MM.1S (cell line): ENCODE results near the gene BRPF3.
A peak's percentile ranks its signal among the peaks of the same experiment; 100 is the strongest.

Experiments used
- DNase-seq: peaks from one replicate; pipeline ENCODE4 v3.0.0-alpha.2; 2015
- H2AFZ ChIP-seq: fragments of 300-600 bp; sonication (generic); 2 replicates; pipeline ENCODE4 v1.6.0; 2016; ENCODE audit warnings: antibody characterized with exemption, low read length
- H3F3A ChIP-seq: fragments of 300-600 bp; sonication (generic); 2 replicates; pipeline ENCODE4 v1.6.1; 2016; ENCODE audit warnings: mild to moderate bottlenecking, antibody characterized with exemption, low read length, moderate library complexity, mixed read lengths; ENCODE audit not compliant: insufficient read depth
- H3K27ac ChIP-seq: fragments of 300-600 bp; sonication (generic); 2 replicates; pipeline ENCODE4 v1.5.1; 2016; ENCODE audit warnings: mild to moderate bottlenecking, low read length
- H3K27me3 ChIP-seq: fragments of 300-600 bp; sonication (generic); replicated peaks from 2 replicates; pipeline ENCODE4 v1.6.0; 2016; ENCODE audit warnings: low read length; ENCODE audit not compliant: insufficient read depth
- H3K36me3 ChIP-seq: fragments of 300-600 bp; sonication (generic); replicated peaks from 2 replicates; pipeline ENCODE4 v1.6.1; 2016; ENCODE audit warnings: mild to moderate bottlenecking, low read length, mixed read lengths; ENCODE audit not compliant: insufficient read depth
- H3K4me1 ChIP-seq: fragments of 300-600 bp; sonication (generic); 2 replicates; pipeline ENCODE4 v1.6.1; 2016; ENCODE audit warnings: low read length, mixed read lengths
- H3K4me2 ChIP-seq: fragments of 300-600 bp; sonication (generic); 2 replicates; pipeline ENCODE4 v1.6.0; 2016; ENCODE audit warnings: low read depth, low read length
- H3K4me3 ChIP-seq: fragments of 300-600 bp; sonication (generic); 2 replicates; pipeline ENCODE4 v1.5.1; 2016; ENCODE audit warnings: low read length, mixed read lengths
- H3K79me2 ChIP-seq: fragments of 300-600 bp; sonication (generic); 2 replicates; pipeline ENCODE4 v1.6.1; 2016; ENCODE audit warnings: mixed run types, low read length, mixed read lengths
- H3K9ac ChIP-seq: fragments of 300-600 bp; sonication (generic); 2 replicates; pipeline ENCODE4 v1.6.1; 2016; ENCODE audit warnings: low read length, mixed read lengths
- H3K9me2 ChIP-seq: fragments of 300-600 bp; sonication (generic); replicated peaks from 2 replicates; pipeline ENCODE4 v1.6.1; 2016; ENCODE audit warnings: mild to moderate bottlenecking, low read length, mixed read lengths; ENCODE audit not compliant: insufficient read depth
- H3K9me3 ChIP-seq: fragments of 300-600 bp; sonication (generic); replicated peaks from 2 replicates; pipeline ENCODE4 v1.6.1; 2016; ENCODE audit warnings: mild to moderate bottlenecking, low read length, mixed read lengths; ENCODE audit not compliant: insufficient read depth
- H4K20me1 ChIP-seq: fragments of 300-600 bp; sonication (generic); 2 replicates; pipeline ENCODE4 v1.6.1; 2016; ENCODE audit warnings: mild to moderate bottlenecking, low read length, moderate library complexity, mixed read lengths; ENCODE audit not compliant: insufficient read depth
- CTCF ChIP-seq: fragments of 300-600 bp; sonication (generic); IDR thresholded peaks from 2 replicates; pipeline ENCODE4 v1.5.1; 2016; ENCODE audit warnings: antibody characterized with exemption, low read length, mixed read lengths
- EZH2 ChIP-seq: fragments of 300-600 bp; sonication (generic); optimal IDR thresholded peaks from 2 replicates; pipeline ENCODE3; 2017; ENCODE audit warnings: low read depth, mild to moderate bottlenecking, antibody characterized with exemption, low read length, mixed read lengths
- EZH2phosphoT487 ChIP-seq: fragments of 300-600 bp; sonication (generic); IDR thresholded peaks from 2 replicates; pipeline ENCODE4 v1.6.1; 2018; ENCODE audit warnings: antibody characterized with exemption, low read length

BRPF3 gene

GRCh38 chr6:36196113-36196879 is at the start of gene BRPF3:
Gene BRPF3, plus strand, starts transcription at chr6:36196744. Its CDS starts 3,579 bp downstream, at chr6:36200323.
- peak within 1 kb of the TSS; percentile 86 for H3K4me2 ChIP-seq
- H3K9me3 ChIP-seq, result no peaks in the 10 kb centered on the region
- no peaks in the 10 kb centered on the region for H4K20me1 ChIP-seq
- H3K27ac ChIP-seq, result peak within 1 kb of the TSS; percentile 65; the same call in 1 of the 2 replicates
- peaks cover 41% of the 10 kb centered on the region for H3K79me2 ChIP-seq
- TF ChIP-seq CTCF (peak; percentile 35), EZH2 (no peak)
- H3K4me1 ChIP-seq, result peaks cover 5% of the 10 kb centered on the region; the same call in 1 of the 2 replicates
- peak within 1 kb of the TSS; percentile 93 for H2AFZ ChIP-seq
- peak within 1 kb of the TSS; percentile 91 for H3K4me3 ChIP-seq
- peak; percentile 73 for DNase-seq
- H3K9ac ChIP-seq, result peak within 1 kb of the TSS; percentile 74
- H3K9me2 ChIP-seq, result no peaks in the 10 kb centered on the region
- H3K36me3 ChIP-seq, result no peaks in the 10 kb centered on the region
- peaks cover 12% of the 10 kb centered on the region for H3F3A ChIP-seq
- H3K27me3 ChIP-seq, result no peaks in the 10 kb centered on the region

- Histone ChIP-seq H3K79me2 (no peaks in the 10 kb centered on the region), H3K36me3 (no peaks in the 10 kb centered on the region), H3K9ac (no peak overlapping the region), H4K20me1 (no peaks in the 10 kb centered on the region), H3F3A (no peaks in the 10 kb centered on the region), H2AFZ (no peak overlapping the region), H3K4me2 (no peak overlapping the region), H3K27me3 (no peaks in the 10 kb centered on the region), H3K4me3 (no peak overlapping the region), H3K9me3 (no peaks in the 10 kb centered on the region), H3K4me1 (no peaks in the 10 kb centered on the region), H3K9me2 (no peaks in the 10 kb centered on the region), H3K27ac (no peak overlapping the region)
- no peak for DNase-seq
- TF ChIP-seq CTCF, result no peak
- TF ChIP-seq EZH2phosphoT487, result no peak
- no peak for TF ChIP-seq EZH2
Measured at GRCh38 chr6:36147294-36147693, 49.2 kb upstream of the BRPF3 start.

GRCh38 chr6:36149476-36149875 is 47.1 kb upstream of the BRPF3 start:
- no peak overlapping the region for H3K27ac ChIP-seq
- no peak overlapping the region for H3K4me2 ChIP-seq
- TF ChIP-seq CTCF, result no peak
- no peak for TF ChIP-seq EZH2
- TF ChIP-seq EZH2phosphoT487, result no peak
- H3K79me2 ChIP-seq, result no peaks in the 10 kb centered on the region
- H3K4me3 ChIP-seq, result no peak overlapping the region
- DNase-seq, result no peak
- no peaks in the 10 kb centered on the region for H3K36me3 ChIP-seq
- no peaks in the 10 kb centered on the region for H3K4me1 ChIP-seq
- H3K9me3 ChIP-seq, result no peaks in the 10 kb centered on the region
- H2AFZ ChIP-seq, result no peak overlapping the region
- no peaks in the 10 kb centered on the region for H3K27me3 ChIP-seq
- no peaks in the 10 kb centered on the region for H3F3A ChIP-seq
- H4K20me1 ChIP-seq, result no peaks in the 10 kb centered on the region
- H3K9ac ChIP-seq, result no peak overlapping the region
- no peaks in the 10 kb centered on the region for H3K9me2 ChIP-seq
